NB4 (cell line): ENCODE results near the gene MICU1.

Experiments
- MYC ChIP-seq: IDR thresholded peaks from 2 replicates; pipeline ENCODE4 v1.6.1; 2011; ENCODE audit warnings: low read depth, low read length
- POLR2A ChIP-seq: IDR thresholded peaks from 2 replicates; pipeline ENCODE4 v1.6.1; 2011; ENCODE audit warnings: mild to moderate bottlenecking; ENCODE audit not compliant: insufficient read length; ENCODE audit errors: extremely low read depth
- TF ChIP-seq, protein P1 (sequence below): IDR thresholded peaks from one replicate; pipeline ENCODE4 v1.5.1; 2012; ENCODE audit warnings: low read depth, low read length
- TF ChIP-seq, protein P2 (sequence below): IDR thresholded peaks from 2 replicates; pipeline ENCODE4 v1.6.1; 2011; ENCODE audit warnings: low read depth, low read length

DNA sequence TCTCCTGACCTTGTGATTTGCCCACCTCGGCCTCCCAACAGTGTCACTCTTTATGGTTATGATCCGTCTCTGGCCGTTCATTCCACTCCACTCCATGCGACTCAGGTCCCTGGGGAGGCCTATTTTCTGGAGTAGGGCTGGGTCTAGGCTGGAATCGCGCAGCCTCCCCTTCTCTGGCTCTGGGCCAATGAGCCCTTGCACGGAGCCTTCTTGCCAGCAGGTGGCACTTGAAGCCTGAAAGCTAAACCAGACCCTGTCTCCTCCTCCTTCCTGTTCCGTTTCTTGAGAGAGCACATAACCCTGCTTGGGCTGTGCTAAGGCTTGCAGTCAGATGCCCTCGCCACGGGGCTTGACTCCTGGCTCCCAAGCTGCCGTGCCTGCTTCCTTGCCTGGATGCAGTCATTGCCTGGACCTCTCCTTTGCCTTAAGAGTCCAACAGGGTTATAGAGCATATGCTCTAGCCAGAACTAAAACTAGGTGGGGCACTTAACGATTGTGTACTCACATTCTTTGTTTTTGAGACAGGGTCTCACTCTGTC, 261.6 kb downstream of the MICU1 start:
- TF ChIP-seq, protein P1, sequence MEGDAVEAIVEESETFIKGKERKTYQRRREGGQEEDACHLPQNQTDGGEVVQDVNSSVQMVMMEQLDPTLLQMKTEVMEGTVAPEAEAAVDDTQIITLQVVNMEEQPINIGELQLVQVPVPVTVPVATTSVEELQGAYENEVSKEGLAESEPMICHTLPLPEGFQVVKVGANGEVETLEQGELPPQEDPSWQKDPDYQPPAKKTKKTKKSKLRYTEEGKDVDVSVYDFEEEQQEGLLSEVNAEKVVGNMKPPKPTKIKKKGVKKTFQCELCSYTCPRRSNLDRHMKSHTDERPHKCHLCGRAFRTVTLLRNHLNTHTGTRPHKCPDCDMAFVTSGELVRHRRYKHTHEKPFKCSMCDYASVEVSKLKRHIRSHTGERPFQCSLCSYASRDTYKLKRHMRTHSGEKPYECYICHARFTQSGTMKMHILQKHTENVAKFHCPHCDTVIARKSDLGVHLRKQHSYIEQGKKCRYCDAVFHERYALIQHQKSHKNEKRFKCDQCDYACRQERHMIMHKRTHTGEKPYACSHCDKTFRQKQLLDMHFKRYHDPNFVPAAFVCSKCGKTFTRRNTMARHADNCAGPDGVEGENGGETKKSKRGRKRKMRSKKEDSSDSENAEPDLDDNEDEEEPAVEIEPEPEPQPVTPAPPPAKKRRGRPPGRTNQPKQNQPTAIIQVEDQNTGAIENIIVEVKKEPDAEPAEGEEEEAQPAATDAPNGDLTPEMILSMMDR = peak; percentile 98
- no peak for TF ChIP-seq POLR2A
- TF ChIP-seq MYC = no peak
- TF ChIP-seq, protein P2, sequence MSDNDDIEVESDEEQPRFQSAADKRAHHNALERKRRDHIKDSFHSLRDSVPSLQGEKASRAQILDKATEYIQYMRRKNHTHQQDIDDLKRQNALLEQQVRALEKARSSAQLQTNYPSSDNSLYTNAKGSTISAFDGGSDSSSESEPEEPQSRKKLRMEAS = no peak
